ENCODE data around the gene AP4B1.

The AP4B1 gene

DNA sequence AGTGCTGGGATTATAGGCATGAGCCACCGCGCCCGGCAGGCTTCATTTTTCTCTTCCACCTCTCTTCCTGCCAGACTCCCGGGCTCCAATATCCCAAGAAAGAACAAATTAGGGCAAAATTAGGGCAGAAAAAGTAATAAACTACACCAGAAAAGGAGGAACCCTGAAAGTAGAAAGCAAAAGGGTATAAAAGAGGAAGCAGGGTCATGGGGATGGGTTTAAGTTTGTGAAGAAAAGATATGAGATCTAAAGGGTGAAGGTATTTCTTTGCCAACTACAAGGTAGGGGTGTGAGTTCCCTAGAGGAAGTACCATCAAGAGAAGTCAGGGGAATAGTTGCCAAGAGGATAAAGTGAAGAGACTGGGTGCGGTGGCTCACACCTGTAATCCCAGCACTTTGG is 43.0 kb downstream of the AP4B1 start:
- in situ Hi-C loops (cut with MboI; ENCODE audit: low sequenced_read_pairs, unreplicated experiment), result no loop called here
- no peak for DNase-seq (ENCODE audit: low spot score)
- TF ChIP-seq, protein P1, sequence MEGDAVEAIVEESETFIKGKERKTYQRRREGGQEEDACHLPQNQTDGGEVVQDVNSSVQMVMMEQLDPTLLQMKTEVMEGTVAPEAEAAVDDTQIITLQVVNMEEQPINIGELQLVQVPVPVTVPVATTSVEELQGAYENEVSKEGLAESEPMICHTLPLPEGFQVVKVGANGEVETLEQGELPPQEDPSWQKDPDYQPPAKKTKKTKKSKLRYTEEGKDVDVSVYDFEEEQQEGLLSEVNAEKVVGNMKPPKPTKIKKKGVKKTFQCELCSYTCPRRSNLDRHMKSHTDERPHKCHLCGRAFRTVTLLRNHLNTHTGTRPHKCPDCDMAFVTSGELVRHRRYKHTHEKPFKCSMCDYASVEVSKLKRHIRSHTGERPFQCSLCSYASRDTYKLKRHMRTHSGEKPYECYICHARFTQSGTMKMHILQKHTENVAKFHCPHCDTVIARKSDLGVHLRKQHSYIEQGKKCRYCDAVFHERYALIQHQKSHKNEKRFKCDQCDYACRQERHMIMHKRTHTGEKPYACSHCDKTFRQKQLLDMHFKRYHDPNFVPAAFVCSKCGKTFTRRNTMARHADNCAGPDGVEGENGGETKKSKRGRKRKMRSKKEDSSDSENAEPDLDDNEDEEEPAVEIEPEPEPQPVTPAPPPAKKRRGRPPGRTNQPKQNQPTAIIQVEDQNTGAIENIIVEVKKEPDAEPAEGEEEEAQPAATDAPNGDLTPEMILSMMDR (IDR thresholded peaks at IDR 0.05; ENCODE audit: borderline replicate concordance, control extremely low read depth, extremely low read depth, insufficient read depth, missing control alignments), result no peak

DNA sequence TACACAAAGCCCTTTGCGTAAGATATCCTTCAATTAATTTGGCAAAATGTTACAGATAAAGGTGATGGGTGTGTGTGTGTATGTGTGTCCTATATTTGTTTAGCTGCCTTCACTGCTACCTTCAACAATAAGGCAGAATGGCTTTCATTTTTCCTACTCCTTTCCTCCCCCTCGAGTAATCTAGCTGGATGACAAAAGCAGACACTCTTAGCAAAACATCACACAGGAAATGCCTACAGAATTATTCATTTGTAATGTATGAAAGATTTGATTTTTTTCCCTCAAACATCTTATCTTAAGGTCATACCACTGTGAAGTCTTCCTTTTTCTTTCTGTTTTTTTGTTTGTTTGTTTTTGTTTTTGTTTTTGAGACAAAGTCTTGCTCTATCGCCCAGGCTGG is 43.7 kb downstream of the AP4B1 start:
- TF ChIP-seq, protein P1 (IDR thresholded peaks at IDR 0.05; ENCODE audit: borderline replicate concordance, control extremely low read depth, extremely low read depth, insufficient read depth, missing control alignments), result no peak
- no peak for DNase-seq (ENCODE audit: low spot score)
- in situ Hi-C loops (cut with MboI; ENCODE audit: low sequenced_read_pairs, unreplicated experiment), result no loop called here

DNA sequence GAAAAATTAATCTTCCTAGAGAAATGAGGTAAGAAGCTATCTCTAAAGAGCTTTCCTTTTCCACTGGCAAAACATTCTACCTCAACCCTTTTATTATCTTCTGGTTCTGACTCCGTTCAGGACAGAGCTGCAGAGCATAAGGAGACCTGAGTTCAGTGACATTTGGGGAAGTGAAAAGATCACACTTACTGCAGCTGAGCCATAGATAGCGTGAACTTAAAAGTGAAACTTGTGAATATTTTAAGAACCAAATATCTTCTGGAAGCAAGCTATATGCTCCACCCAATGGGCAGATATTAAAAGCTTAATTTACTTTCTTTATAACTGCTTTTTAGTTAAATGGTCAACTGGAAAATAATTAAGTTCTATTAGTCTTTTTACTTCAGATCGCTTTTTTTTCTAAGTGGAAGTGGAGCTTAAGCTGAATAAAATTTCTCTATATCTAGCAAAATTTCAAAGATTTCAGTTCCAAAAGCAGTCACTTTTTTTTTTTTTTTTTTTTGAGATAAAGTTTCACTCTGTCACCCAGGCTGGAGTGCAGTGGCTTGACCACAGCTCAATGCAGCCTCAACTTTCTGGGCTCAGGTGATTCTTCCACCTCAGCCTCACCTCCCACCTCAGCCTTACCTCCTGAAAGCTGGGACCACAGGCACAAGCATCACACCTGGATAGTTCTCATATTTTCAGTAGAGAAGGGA is 45.0 kb downstream of the AP4B1 start:
- in situ Hi-C loops (cut with MboI; ENCODE audit: low sequenced_read_pairs, unreplicated experiment), result no loop called here
- no peak for DNase-seq (ENCODE audit: low spot score)
- TF ChIP-seq, protein P1 (IDR thresholded peaks at IDR 0.05; ENCODE audit: borderline replicate concordance, control extremely low read depth, extremely low read depth, insufficient read depth, missing control alignments), result no peak

DNA sequence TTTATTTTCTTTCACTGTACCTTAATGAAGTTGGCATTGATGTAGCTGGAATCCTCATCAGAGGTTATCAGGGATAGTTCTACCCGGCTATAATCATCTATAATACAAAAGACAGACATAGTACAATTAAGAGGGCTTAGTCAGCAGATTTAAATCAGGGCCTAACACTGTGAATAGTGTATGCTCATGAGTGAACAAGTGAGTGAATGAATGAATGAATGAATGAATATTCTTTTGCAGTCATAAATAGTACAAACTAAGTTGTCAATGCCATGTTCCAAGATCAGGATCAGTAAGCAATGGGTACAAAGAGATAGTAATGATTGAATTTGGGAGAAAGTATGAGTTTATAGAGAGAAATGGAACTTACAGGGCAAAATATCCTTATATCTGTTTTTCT is 45.6 kb downstream of the AP4B1 start:
- no peak for DNase-seq (ENCODE audit: low spot score)
- in situ Hi-C loops (cut with MboI; ENCODE audit: low sequenced_read_pairs, unreplicated experiment), result no loop called here
- TF ChIP-seq, protein P1 (IDR thresholded peaks at IDR 0.05; ENCODE audit: borderline replicate concordance, control extremely low read depth, extremely low read depth, insufficient read depth, missing control alignments), result no peak

DNA sequence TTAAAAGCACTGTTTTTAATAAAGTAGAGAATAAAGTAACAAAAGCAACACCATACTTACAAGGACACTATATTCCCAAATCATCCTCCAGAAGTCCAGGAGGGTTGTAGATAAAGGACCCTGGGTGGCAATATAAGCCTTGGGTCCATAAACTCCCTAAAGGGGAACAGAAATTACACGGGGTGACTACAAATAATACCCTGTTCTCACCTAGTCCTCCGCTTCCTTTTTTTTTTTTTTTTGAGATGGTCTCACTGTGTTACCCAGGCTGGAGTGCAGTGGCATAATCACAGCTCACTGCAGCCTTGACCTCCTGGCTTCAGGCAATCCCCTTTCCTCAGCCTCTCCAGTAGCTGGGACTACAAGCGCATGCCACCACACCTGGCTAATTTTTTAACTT is 46.2 kb downstream of the AP4B1 start:
- in situ Hi-C loops (cut with MboI; ENCODE audit: low sequenced_read_pairs, unreplicated experiment), result no loop called here
- TF ChIP-seq, protein P1 (IDR thresholded peaks at IDR 0.05; ENCODE audit: borderline replicate concordance, control extremely low read depth, extremely low read depth, insufficient read depth, missing control alignments), result no peak
- no peak for DNase-seq (ENCODE audit: low spot score)

DNA sequence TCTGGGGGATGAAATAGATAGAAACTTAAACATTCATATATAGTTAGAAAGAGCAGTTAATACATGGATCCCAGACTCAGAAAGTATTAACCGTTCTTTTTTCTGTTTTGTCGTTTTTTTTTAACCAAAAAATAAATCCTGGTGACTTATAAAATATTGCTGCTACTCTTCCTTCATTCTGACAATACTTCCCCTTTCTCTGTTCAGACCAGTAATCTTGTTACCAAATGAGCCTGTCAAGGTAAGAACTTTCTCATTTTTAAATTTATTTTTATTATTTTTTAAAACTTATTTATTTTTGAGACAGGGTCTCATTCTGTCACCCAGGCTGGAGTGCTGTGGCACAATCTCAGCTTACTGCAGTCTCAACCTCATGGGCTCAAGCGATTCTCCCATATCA is 46.8 kb downstream of the AP4B1 start:
- in situ Hi-C loops (cut with MboI; ENCODE audit: low sequenced_read_pairs, unreplicated experiment), result no loop called here
- DNase-seq (ENCODE audit: low spot score), result no peak
- TF ChIP-seq, protein P1 (IDR thresholded peaks at IDR 0.05; ENCODE audit: borderline replicate concordance, control extremely low read depth, extremely low read depth, insufficient read depth, missing control alignments), result no peak
